ENCODE results near the gene DLD.
A peak's percentile ranks its signal among the peaks of the same experiment; 100 is the strongest.
"Not testable (repeated sequence)": the region's sequence is repeated elsewhere in the genome, so short reads cannot be mapped to it uniquely, and the experiment has no call there.

DLD gene

GRCh38 chr7:107874605-107875446 is 16.2 kb upstream of the DLD start:
- DNase-seq (ENCODE audit: low spot score): peak; percentile 72

DNA sequence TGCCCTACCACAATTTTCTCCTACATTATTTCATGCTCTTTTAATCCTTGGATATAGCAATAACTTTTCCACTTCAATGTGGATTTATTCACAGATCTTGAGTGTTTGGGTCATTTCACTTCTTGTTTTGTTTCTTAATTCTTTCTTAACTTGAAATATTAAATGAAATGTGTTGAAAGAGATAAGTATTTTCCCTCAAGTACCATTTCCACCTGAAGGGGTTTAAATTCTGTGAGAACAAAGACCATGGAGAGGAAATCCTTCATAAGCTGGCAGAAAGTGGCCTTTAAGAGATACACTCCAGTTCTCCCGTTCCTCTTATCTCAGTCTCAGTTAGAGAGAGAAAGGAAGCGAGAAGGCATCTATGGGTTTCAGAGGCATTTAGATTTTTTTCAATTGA is 14.1 kb upstream of the DLD start:
- DNase-seq (ENCODE audit: low spot score): no peak

GRCh38 chr7:107877731-107878382 is 13.1 kb upstream of the DLD start:
- DNase-seq (ENCODE audit: low spot score): no peak

DNA sequence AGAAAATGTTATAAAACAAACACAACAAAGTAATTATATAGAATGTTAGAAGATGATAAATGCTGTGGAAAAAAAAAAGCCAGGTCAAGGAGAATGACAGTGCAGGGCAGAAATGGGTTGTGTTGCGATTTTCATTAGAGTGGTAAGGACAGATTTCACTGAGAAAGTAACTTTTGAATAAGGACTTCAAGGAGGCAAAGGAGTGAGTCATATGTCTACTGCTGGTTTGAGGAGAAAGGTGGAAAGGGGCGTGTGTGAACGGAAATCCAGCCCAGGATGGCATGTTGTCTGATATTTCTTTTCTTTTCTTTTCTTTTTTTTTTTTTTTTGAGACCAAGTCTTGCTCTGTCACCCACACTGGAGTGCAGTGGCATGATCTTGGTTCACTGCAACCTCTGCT is 12.3 kb upstream of the DLD start:
- DNase-seq (ENCODE audit: low spot score): no peak

- DNase-seq (ENCODE audit: low spot score): peak; percentile 75
These were observed 11.5 kb upstream of the DLD start for GRCh38 chr7:107879400-107880035.

GRCh38 chr7:107882766-107883165 is 8.2 kb upstream of the DLD start:
- DNase-seq (ENCODE audit: low spot score): no peak

- DNase-seq (ENCODE audit: low spot score): no peak
These were observed 6.7 kb upstream of the DLD start for GRCh38 chr7:107884066-107884818.

GRCh38 chr7:107887827-107888226 is 3.2 kb upstream of the DLD start:
- not testable (repeated sequence) for DNase-seq (ENCODE audit: low spot score)

- DNase-seq (ENCODE audit: low spot score): no peak
These were observed 991 bp upstream of the DLD start for GRCh38 chr7:107889992-107890391.

DNA sequence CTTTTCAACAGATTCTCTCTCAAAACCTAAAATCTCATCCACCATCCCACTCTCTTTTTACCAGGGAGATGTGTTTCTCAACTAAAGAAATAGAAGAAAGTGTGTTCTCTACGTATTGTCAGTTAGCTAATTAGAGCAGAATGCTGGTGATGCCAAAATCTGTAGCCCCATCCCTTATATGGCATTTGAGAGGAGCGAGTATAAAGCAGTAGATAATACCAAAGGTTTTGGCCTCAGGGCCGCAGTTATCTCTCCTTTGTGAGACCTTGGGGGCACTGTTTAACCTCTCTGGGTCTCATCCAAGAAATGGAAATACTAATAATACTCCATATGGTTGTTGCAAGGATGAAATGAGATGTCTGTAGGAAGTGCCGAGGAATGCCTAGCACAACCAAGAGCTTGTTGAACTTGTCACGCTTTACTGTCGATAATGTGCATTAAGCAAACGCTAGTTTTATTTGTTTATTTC is 456 bp upstream of the DLD start:
- DNase-seq (ENCODE audit: low spot score): no peak

DNA sequence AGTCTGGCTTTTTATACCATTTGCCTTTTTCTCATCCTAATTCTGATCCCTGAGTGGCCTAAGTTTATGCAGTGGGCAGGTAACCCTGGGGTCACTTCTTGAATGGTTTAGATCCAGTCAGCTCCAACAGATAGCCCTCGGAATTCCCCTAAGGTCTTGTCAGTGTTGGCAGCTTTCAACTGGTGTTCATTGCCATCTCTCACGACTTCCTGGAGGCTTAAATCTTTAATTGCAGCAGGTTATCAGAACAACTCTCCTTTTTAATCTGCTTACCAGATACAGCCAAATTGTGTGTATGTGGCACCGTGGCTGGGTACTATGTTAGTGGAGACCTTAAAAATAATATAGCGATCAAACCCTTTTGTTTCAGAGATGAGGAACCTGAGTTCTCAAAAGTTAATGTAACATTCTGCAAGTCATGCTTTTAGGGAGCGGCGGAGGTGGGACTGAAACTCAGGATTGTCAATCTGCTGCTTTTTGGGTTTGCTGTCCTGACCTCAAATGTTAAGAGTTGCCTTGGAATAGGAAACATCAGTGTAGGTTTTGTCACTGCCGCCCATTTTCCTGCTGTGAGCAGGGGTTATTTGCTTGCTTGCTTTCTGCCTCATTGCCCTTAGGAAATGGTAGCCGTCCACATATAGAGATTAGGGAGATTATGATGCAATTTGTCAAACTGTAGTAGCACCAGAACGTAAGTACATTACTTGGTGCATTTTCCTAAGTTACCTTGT is 818 bp downstream of the DLD start:
- DNase-seq (ENCODE audit: low spot score): no peak

DNA sequence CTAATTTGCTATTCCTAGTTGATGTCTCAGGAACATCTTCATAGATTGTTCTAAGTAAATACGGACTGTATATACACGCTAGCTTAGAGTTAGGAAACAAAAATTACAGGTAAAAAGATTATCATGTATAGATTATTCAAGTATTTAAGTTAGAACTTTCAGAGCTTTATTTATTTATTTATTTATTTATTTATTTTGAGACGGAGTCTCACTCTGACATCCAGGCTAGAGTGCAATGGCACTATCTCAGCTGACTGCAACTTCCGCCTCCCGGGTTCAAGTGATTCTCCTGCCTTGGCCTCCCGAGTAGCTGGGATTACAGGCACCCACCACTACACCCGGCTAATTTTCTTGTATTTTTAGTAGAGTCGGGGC is 1.4 kb downstream of the DLD start:
- not testable (repeated sequence) for DNase-seq (ENCODE audit: low spot score)

- DNase-seq (ENCODE audit: low spot score): no peak
These were observed 8.1 kb downstream of the DLD start for GRCh38 chr7:107898997-107899594.

GRCh38 chr7:107900496-107901015 is 9.6 kb downstream of the DLD start:
- no peak for DNase-seq (ENCODE audit: low spot score)

- DNase-seq (ENCODE audit: low spot score): no peak
These were observed 11.4 kb downstream of the DLD start for GRCh38 chr7:107902381-107902780.

GRCh38 chr7:107907790-107908189 is 16.8 kb downstream of the DLD start:
- no peak for DNase-seq (ENCODE audit: low spot score)

DNA sequence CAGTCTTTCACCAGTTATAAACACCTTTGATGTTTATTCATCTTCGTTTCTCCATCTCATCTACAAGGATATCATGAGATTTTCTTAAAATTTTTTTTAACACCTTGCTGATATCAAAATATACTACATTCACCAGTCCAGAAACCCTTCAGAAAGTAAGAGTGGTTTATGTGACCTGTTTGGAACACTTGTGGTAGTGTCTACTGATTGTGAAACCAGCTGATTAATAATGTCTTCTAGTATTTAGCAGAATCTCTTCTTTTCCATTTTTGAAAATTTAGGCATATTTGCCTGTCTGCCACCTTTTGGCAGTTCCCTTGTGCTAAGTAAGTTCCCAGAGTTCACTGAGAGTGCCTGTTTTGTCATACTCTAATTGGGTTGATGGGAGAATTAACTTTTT is 18.5 kb downstream of the DLD start:
- DNase-seq (ENCODE audit: low spot score): no peak

- DNase-seq (ENCODE audit: low spot score): no peak
These were observed 21.0 kb downstream of the DLD start for GRCh38 chr7:107911981-107912380.

GRCh38 chr7:107913851-107914250 is 22.9 kb downstream of the DLD start:
- DNase-seq (ENCODE audit: low spot score): no peak

GRCh38 chr7:107914831-107915230 is 23.8 kb downstream of the DLD start:
- DNase-seq (ENCODE audit: low spot score): no peak

DNA sequence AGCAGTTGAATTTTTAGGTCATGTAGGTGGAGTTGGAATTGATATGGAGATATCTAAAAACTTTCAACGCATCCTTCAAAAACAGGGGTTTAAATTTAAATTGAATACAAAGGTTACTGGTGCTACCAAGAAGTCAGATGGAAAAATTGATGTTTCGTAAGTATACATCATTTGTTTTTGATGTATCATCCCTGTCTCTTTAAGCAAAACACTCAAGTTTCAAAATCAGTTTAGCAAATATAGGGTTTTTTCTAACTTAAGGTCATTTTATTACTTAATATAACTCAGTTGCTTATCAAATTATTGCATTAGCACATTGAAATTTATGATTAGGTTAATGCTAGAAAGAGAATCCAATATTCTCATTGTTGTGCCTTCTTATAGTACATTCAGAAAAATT is 24.6 kb downstream of the DLD start:
- DNase-seq (ENCODE audit: low spot score): no peak
